ENCODE results near the gene DLGAP1. TPM values are rescaled to one million over a fixed set of nuclear protein-coding genes. Genes with fewer than 3 reads are reported as not detected.
A peak's percentile ranks its signal among the peaks of the same experiment; 100 is the strongest.

DLGAP1 gene
- total RNA-seq, 1 experiment from 2014 or later: 23.2 TPM

DNA sequence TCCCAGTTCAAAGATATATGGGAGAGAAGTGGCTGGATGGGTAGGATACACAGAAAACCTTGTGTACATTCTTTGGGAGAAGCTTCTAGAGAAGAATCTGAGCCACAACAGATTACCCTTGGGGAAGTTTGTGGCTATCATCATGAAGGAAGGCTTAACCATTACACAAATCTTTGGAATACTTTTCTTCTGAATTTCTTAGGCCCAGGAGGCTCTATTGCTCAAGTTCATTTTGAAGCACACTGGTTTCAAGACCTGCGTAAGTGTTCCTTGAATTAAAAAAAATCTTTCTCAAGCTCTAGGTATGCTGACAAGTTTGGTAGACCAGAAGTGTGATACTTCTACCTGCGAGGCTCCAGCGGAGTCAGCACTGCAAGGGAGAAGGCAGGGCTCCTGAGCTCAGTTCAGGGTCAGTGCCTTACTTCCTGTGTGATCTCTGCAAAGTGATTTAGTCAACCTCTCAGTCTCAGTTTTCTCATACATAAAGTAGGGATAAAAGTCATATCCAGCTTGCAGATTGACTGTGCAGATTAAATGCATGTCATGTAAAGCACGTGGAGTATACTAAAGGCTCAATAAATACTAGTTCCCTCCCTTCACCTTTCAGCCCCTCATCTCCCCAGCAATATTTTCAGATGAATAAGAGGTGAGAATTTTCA, 438.6 kb downstream of the DLGAP1 start:
- no peak overlapping the region for H4K5ac ChIP-seq (ENCODE audit: insufficient read length, low read depth, low read length)
- peak; percentile 26 for DNase-seq
- peaks cover 47 to 49% of the 10 kb centered on the region in 2 experiments for H3K4me1 Mint-ChIP-seq

More for the DNA sequence above, 438.6 kb downstream of the DLGAP1 start:
- H3T11ph ChIP-seq (ENCODE audit: low read length): no peak overlapping the region
- no peak overlapping the region for H3K27ac ChIP-seq (ENCODE audit: insufficient read length, low read depth, low read length)
- Mint-ChIP-seq H3K9me3 (no peaks in the 10 kb centered on the region; a peak in 1 of 5 replicates), H3K36me3 (ENCODE audit: insufficient read depth in 1 of 3, low read depth in 3 of 3) (no peaks in the 10 kb centered on the region), H3K4me3 (no peak overlapping the region), H3K27me3 (ENCODE audit: low read depth) (no peaks in the 10 kb centered on the region), H3K27ac (peak overlapping the region in 1 of 3 experiments; percentile 2; a peak in 1 of 7 replicates)
- no CpG with 5 or more reads among the region's 4 CpGs for WGBS (ENCODE audit: extremely low coverage, insufficient read length, low lambda C conversion rate)
- no peak overlapping the region for H2BK5ac ChIP-seq (ENCODE audit: insufficient read length, low read length)
- H2BK20ac ChIP-seq (ENCODE audit: low read depth, low read length, poor library complexity, severe bottlenecking): no peak overlapping the region
- no peak overlapping the region for H2BK120ac ChIP-seq (ENCODE audit: low read depth, low read length, poor library complexity, severe bottlenecking)
- H3K14ac ChIP-seq (ENCODE audit: insufficient read depth, low read length): no peak overlapping the region
- no peak overlapping the region for H3K4me2 ChIP-seq (ENCODE audit: insufficient read depth, insufficient read length, low read length)
- TF ChIP-seq, protein P1, sequence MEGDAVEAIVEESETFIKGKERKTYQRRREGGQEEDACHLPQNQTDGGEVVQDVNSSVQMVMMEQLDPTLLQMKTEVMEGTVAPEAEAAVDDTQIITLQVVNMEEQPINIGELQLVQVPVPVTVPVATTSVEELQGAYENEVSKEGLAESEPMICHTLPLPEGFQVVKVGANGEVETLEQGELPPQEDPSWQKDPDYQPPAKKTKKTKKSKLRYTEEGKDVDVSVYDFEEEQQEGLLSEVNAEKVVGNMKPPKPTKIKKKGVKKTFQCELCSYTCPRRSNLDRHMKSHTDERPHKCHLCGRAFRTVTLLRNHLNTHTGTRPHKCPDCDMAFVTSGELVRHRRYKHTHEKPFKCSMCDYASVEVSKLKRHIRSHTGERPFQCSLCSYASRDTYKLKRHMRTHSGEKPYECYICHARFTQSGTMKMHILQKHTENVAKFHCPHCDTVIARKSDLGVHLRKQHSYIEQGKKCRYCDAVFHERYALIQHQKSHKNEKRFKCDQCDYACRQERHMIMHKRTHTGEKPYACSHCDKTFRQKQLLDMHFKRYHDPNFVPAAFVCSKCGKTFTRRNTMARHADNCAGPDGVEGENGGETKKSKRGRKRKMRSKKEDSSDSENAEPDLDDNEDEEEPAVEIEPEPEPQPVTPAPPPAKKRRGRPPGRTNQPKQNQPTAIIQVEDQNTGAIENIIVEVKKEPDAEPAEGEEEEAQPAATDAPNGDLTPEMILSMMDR (conservative IDR thresholded peaks at IDR 0.05): no peak
- H3K9ac ChIP-seq (ENCODE audit: extremely low read depth, insufficient read length, low read length): no peak overlapping the region
- H3K4ac ChIP-seq (ENCODE audit: low read depth, low read length): no peak overlapping the region
- H4K20me1 ChIP-seq (ENCODE audit: control insufficient read depth, insufficient read depth, insufficient read length): no peaks in the 10 kb centered on the region
- no peaks in the 10 kb centered on the region for H3K79me1 ChIP-seq (ENCODE audit: insufficient read depth, low read depth, low read length, poor library complexity, severe bottlenecking)
- no peak overlapping the region for H4K91ac ChIP-seq (ENCODE audit: insufficient read length, low read depth, low read length)
- no peak overlapping the region for H2BK12ac ChIP-seq (ENCODE audit: insufficient read length, low read depth, low read length)
- no peak overlapping the region for H3K23ac ChIP-seq (ENCODE audit: insufficient read length, low read depth, low read length)
- H4K8ac ChIP-seq (replicated peaks; ENCODE audit: insufficient read length, low read depth, low read length): no peak overlapping the region
- no peaks in the 10 kb centered on the region for H3K79me2 ChIP-seq (ENCODE audit: insufficient read depth, low read length)
- H3K9me3 ChIP-seq (ENCODE audit: control insufficient read depth, low read depth, low read length): no peaks in the 10 kb centered on the region
- no peak overlapping the region for H2AFZ ChIP-seq (ENCODE audit: low read length)
- no peak overlapping the region for H2BK15ac ChIP-seq (ENCODE audit: low read depth, low read length)
- no peak overlapping the region for H3K18ac ChIP-seq (ENCODE audit: insufficient read length, low read depth, low read length)
- H2AK5ac ChIP-seq (ENCODE audit: insufficient read length, low read length): no peak overlapping the region
- H3K4me1 ChIP-seq (ENCODE audit: insufficient read depth, low read length): peaks cover 8% of the 10 kb centered on the region; the same call in 1 of the 2 replicates
- no peaks in the 10 kb centered on the region for H3K27me3 ChIP-seq (ENCODE audit: insufficient read depth, low read length)
- no peaks in the 10 kb centered on the region for H3K23me2 ChIP-seq (ENCODE audit: insufficient read length, low read depth, low read length, poor library complexity, severe bottlenecking)
- no peak overlapping the region for H3K56ac ChIP-seq (ENCODE audit: insufficient read length, low read depth, low read length)
